ENCODE measurements around the gene CENPO.

The CENPO gene

DNA sequence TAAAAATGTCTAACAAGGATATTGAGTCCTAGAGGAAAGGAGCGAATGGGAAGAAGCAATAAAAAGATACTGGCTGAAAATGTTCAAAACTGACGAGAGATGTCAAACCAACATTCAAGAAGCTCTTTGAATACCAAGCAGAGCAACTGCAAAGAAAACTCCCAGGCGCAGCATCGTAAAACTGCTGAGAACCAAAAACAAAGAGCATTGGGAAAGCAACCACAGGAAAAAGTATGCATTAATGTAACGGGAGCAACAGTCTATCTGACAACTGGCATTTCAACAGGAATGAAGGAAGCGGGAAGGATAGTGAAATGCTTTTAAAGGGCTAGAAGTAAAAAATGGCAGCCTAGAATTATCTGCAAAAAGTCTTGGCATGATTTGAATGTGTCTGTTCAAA lies 73.7 kb downstream of the CENPO start:
- DNase-seq: no peak

DNA sequence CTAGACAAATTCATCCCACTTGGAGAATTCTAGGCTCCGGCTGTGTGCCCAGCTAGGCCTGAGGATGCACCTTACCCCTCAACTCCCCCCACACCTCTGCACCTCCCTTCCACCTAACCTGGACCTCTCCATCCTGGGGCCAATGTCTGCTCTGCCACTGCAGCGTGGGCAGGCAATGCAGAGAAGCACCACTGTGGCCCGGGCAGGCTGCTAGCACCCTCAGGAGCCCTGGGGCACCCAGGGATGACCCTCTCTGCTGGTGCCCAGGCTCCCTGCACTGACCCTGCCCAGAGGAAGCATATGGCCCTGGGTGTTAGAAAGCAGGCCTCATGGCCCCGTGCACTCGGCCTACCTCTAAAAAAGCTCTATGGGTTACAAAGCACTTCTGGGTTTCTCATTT lies 77.2 kb downstream of the CENPO start:
- DNase-seq: no peak

DNA sequence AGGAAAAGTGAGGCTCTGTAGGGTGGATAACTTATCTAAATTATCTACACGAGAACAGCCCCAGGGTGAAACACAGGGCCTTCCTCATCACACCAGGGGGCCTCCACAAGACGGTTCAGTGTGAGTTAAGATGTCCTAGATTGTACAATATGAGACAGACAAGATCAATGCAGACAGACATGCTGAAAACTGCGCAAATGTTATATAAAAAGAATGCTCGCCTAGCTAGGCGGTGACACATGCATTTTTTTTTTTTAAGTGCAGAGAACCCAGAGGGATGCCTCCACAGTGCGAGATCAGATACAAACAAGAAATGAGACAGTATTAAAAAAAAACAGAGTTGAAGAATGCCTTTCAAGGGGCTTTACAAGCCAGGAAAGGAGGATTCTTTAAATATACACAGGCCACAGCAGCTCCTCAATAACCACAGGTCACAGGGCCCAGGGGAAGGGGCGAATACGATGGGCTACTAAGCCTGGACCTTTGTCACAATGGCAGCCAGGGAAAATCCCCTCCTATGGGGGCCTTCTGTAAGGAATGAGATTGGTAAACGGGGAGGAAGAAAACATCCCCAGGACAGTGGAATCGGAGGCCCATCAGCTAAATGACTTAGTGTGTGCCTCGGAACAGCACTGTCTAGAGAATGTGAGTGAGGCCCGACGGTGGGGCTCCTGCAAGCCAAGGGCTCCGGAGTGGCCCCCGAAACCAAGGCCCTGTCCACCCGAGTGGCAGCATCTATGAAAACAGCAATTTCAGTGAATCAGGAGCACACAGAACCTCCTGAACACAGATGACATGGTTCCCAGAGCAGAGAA lies 77.9 kb downstream of the CENPO start:
- DNase-seq: no peak

DNA sequence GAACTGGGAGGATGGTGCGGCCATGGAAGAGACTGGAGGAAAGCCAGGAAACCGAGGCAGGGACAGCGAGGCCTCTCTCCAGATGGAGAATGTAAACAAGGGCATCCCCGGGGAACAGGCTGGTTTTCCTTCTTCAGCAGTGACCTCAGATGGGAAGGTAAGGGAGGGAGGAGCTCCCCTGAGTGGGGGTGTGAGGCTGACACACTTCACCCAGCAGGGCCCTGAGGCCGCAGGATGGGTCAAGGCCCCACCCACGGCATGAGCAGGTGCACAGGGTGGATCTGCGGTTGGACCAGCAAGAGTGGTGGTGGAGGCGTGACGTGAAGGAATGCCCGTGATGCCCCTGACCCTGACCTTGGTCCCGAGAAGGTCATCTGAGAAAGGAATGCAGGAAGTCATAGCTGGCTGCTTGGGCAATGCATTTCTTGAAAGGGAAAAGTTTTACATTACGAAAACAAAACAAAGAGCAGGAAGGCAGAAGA lies 78.7 kb downstream of the CENPO start:
- DNase-seq: no peak
